ENCODE results near the gene TBXAS1.

DNA sequence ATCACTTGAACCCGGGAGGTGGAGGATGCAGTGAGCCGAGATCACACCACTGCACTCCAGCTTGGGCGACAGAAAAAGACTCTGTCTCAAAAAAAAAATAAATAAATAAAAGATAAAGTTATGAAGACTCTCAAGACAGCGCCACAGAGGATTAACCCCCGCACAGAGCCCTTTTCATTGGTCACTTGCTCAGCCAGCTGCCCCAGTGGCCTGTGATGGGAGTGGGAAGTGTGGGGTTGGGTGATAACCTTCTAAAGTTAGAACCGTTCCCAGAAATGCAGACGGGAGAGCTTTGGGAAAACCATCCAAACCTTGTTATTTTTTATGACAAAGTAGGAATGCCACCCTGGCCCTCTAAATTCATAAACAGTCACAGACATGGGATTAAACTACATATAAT, 176.3 kb downstream of the TBXAS1 start:
- no peak for TF ChIP-seq CTCF (conservative IDR thresholded peaks at IDR 0.05; ENCODE audit: low read depth in 2 of 2)
- TF ChIP-seq EZH2phosphoT487 (IDR thresholded peaks at IDR 0.05; ENCODE audit: unreplicated experiment): no peak
- no peak for TF ChIP-seq POLR2AphosphoS5 (IDR thresholded peaks at IDR 0.05; ENCODE audit: low read depth)
- TF ChIP-seq EZH2 (IDR thresholded peaks at IDR 0.05; ENCODE audit: low read depth, unreplicated experiment): no peak
- no peak for TF ChIP-seq CREB1 (CRISPR knock-in tag; IDR thresholded peaks at IDR 0.05; ENCODE audit: low read depth)
- TF ChIP-seq REST (IDR thresholded peaks at IDR 0.05; ENCODE audit: unreplicated experiment): no peak
- no peak for TF ChIP-seq NANOG (IDR thresholded peaks at IDR 0.05; ENCODE audit: borderline replicate concordance)
- no peak for TF ChIP-seq STAT1 (IDR thresholded peaks at IDR 0.05; ENCODE audit: unreplicated experiment)
- no peak for TF ChIP-seq ZNF114 (CRISPR knock-in tag; IDR thresholded peaks at IDR 0.05)
- TF ChIP-seq ETS1 (IDR thresholded peaks at IDR 0.05): no peak
- TF ChIP-seq JUNB (IDR thresholded peaks at IDR 0.05; ENCODE audit: unreplicated experiment): no peak
